CD1c-positive myeloid dendritic cell (primary cell): Measurements from ENCODE around the gene KSR1.

Experiments
- DNase-seq: peaks from one replicate; pipeline ENCODE4 v3.0.0-alpha.2; 2016; ENCODE audit errors: extremely low spot score

The KSR1 gene

GRCh38 chr17:27590864-27591263, 134.6 kb downstream of the KSR1 start:
- no peak for DNase-seq

- DNase-seq: no peak
Measured at GRCh38 chr17:27591986-27592385, 135.7 kb downstream of the KSR1 start.

GRCh38 chr17:27593232-27593856, 137.1 kb downstream of the KSR1 start:
- DNase-seq: no peak

- no peak for DNase-seq
Measured at GRCh38 chr17:27593857-27594255, 137.6 kb downstream of the KSR1 start.

GRCh38 chr17:27595208-27595607, 139.0 kb downstream of the KSR1 start:
- DNase-seq: no peak

- DNase-seq: no peak
Measured at GRCh38 chr17:27596096-27596495, 139.8 kb downstream of the KSR1 start.

GRCh38 chr17:27596566-27597187, 140.4 kb downstream of the KSR1 start:
- no peak for DNase-seq

- no peak for DNase-seq
Measured at GRCh38 chr17:27597188-27597580, 140.9 kb downstream of the KSR1 start.

GRCh38 chr17:27597783-27598320, 141.6 kb downstream of the KSR1 start:
- DNase-seq: no peak

GRCh38 chr17:27598337-27599050, 142.2 kb downstream of the KSR1 start:
- DNase-seq: no peak

- DNase-seq: no peak
Measured at GRCh38 chr17:27600471-27600870, 144.2 kb downstream of the KSR1 start.

GRCh38 chr17:27601069-27601974, 145.1 kb downstream of the KSR1 start:
- DNase-seq: peak; percentile 83

GRCh38 chr17:27601975-27602302, 145.7 kb downstream of the KSR1 start:
- no peak for DNase-seq

GRCh38 chr17:27602721-27603420, 146.6 kb downstream of the KSR1 start:
- DNase-seq: peak; percentile 77

- no peak for DNase-seq
Measured at GRCh38 chr17:27603421-27603770, 147.1 kb downstream of the KSR1 start.

GRCh38 chr17:27603880-27604794, 147.9 kb downstream of the KSR1 start:
- no peak for DNase-seq

GRCh38 chr17:27605409-27605808, 149.2 kb downstream of the KSR1 start:
- DNase-seq: no peak

GRCh38 chr17:27607521-27608091, 151.4 kb downstream of the KSR1 start:
- no peak for DNase-seq

GRCh38 chr17:27608328-27609230, 152.3 kb downstream of the KSR1 start:
- no peak for DNase-seq
